SK-N-SH (cell line): Measurements from ENCODE around the gene EVA1B. TPM values are rescaled to one million over a fixed set of nuclear protein-coding genes. Genes with fewer than 3 reads are reported as not detected.

Experiments used
- CTCF ChIA-PET: fragments of 300-600, 350-600 bp; formaldehyde crosslinking; extraction: SDS; loops from one replicate; lab custom pipeline; 2021; lab: Yijun Ruan, JAX
- POLR2A ChIA-PET: fragments of 350-600 bp; sonication (Branson Sonifier 250); formaldehyde crosslinking; extraction: SDS; loops from one replicate; lab custom pipeline; 2020; ENCODE audit warnings: antibody characterized with exemption, inconsistent platforms; lab: Yijun Ruan, JAX
- DNase-seq: peaks from one replicate; pipeline ENCODE4 v3.0.0; 2012
- H2AFZ ChIP-seq: fragments of 200-600 bp; sonication (generic); 2 replicates; pipeline ENCODE4 v1.8.1; 2016; ENCODE audit warnings: antibody characterized with exemption, mild to moderate bottlenecking, low read depth
- H3F3A ChIP-seq: fragments of 200-600 bp; sonication (generic); replicated peaks from 2 replicates; pipeline ENCODE3; 2016; ENCODE audit warnings: antibody characterized with exemption, mild to moderate bottlenecking; ENCODE audit not compliant: insufficient read depth
- H3K27ac ChIP-seq, 2 experiments: fragments of 200-500 bp in 1 of 2; fragments of 200-600 bp in 1 of 2; sonication (Bioruptor generic) in 1 of 2; sonication (generic), shearing (Covaris generic) in 1 of 2; 2 replicates each; pipeline versions ENCODE4 v1.5.1 to v1.6.1; 2014 to 2016; ENCODE audit warnings: low read depth in 2 of 2, inconsistent platforms in 1 of 2, low read length in 1 of 2, mild to moderate bottlenecking in 1 of 2, mixed read lengths in 1 of 2
- H3K27me3 ChIP-seq: fragments of 200-600 bp; sonication (generic), shearing (Covaris generic); 2 replicates; pipeline ENCODE4 v1.6.1; 2016; ENCODE audit warnings: mixed run types; ENCODE audit not compliant: insufficient read depth
- H3K36me3 ChIP-seq, 2 experiments: fragments of 200-500 bp in 1 of 2; fragments of 200-600 bp in 1 of 2; sonication (Bioruptor generic) in 1 of 2; sonication (generic) in 1 of 2; replicated peaks in 1 of 2; 2 replicates each; pipeline versions ENCODE3 to v1.5.1; 2014 to 2016; ENCODE audit warnings: low read length in 1 of 2, mild to moderate bottlenecking in 1 of 2; ENCODE audit not compliant: insufficient read depth in 2 of 2, control insufficient read depth in 1 of 2
- H3K4me1 ChIP-seq, 2 experiments: fragments of 200-500 bp in 1 of 2; fragments of 200-600 bp in 1 of 2; sonication (Bioruptor generic) in 1 of 2; sonication (generic), shearing (Covaris generic) in 1 of 2; 2 replicates each; pipeline versions ENCODE4 v1.5.1 to v1.6.1; 2014 to 2016; ENCODE audit warnings: low read depth in 1 of 2, low read length in 1 of 2, mixed run types in 1 of 2; ENCODE audit not compliant: insufficient read depth in 2 of 2, control insufficient read depth in 1 of 2
- H3K4me2 ChIP-seq: fragments of 200-600 bp; sonication (generic), shearing (Covaris generic); 2 replicates; pipeline ENCODE4 v1.6.1; 2017; ENCODE audit warnings: mixed run types
- H3K4me3 ChIP-seq, 2 experiments: fragments of 200-500 bp in 1 of 2; fragments of 200-600 bp in 1 of 2; sonication (Bioruptor generic) in 1 of 2; sonication (generic), shearing (Covaris generic) in 1 of 2; 2 replicates each; pipeline versions ENCODE4 v1.5.1 to v1.8.1; 2014 to 2016; ENCODE audit warnings: low read depth in 2 of 2, inconsistent platforms in 1 of 2, low read length in 1 of 2, mild to moderate bottlenecking in 1 of 2, mixed read lengths in 1 of 2, moderate library complexity in 1 of 2
- H3K79me2 ChIP-seq: fragments of 200-600 bp; sonication (generic); 2 replicates; pipeline ENCODE4 v1.8.1; 2017; ENCODE audit warnings: mild to moderate bottlenecking; ENCODE audit not compliant: insufficient read depth
- H3K9ac ChIP-seq: fragments of 200-600 bp; sonication (generic); 2 replicates; pipeline ENCODE4 v1.6.1; 2017; ENCODE audit warnings: mixed run types
- H3K9me2 ChIP-seq: fragments of 200-600 bp; sonication (generic); 2 replicates; pipeline ENCODE4 v1.6.1; 2017; ENCODE audit warnings: mixed run types
- H3K9me3 ChIP-seq: fragments of 200-600 bp; sonication (generic); 2 replicates; pipeline ENCODE4 v1.6.1; 2017; ENCODE audit warnings: mixed run types, mild to moderate bottlenecking, moderate library complexity
- H4K20me1 ChIP-seq: fragments of 200-600 bp; sonication (generic); 2 replicates; pipeline ENCODE4 v1.6.1; 2017; ENCODE audit warnings: mild to moderate bottlenecking, mixed run types; ENCODE audit not compliant: insufficient read depth
- EP300 ChIP-seq, 2 experiments: IDR thresholded peaks; 2 replicates each; pipeline versions ENCODE4 v1.4.0 to v1.6.1; 2012; ENCODE audit warnings: borderline replicate concordance in 1 of 2, low read depth in 1 of 2, low read length in 1 of 2
- EZH2phosphoT487 ChIP-seq: fragments of 200-600 bp; sonication (generic); IDR thresholded peaks from 2 replicates; pipeline ENCODE4 v1.6.1; 2017; ENCODE audit warnings: low read depth, mixed run types, mild to moderate bottlenecking, antibody characterized with exemption, moderate library complexity, borderline replicate concordance
- FOXJ3 ChIP-seq: sonication (generic); formaldehyde crosslinking; IDR thresholded peaks from 2 replicates; pipeline ENCODE4 v1.5.1; 2020; ENCODE audit warnings: mild to moderate bottlenecking, missing genetic modification reagents
- GABPA ChIP-seq: IDR thresholded peaks from 2 replicates; pipeline ENCODE4 v1.4.0; 2012; ENCODE audit warnings: low read depth, mild to moderate bottlenecking
- GATA2 ChIP-seq: sonication (generic); formaldehyde crosslinking; IDR thresholded peaks from 2 replicates; pipeline ENCODE4 v1.5.0; 2020; ENCODE audit warnings: mild to moderate bottlenecking, missing genetic modification reagents
- IRF3 ChIP-seq: fragments of 150-350 bp; IDR thresholded peaks from 2 replicates; pipeline ENCODE4 v1.6.1; 2016; ENCODE audit warnings: mild to moderate bottlenecking, low read depth, low read length
- MEF2A ChIP-seq: IDR thresholded peaks from 2 replicates; pipeline ENCODE4 v1.4.0; 2012; ENCODE audit warnings: low read depth, borderline replicate concordance
- NFIC ChIP-seq: IDR thresholded peaks from 2 replicates; pipeline ENCODE4 v1.4.0; 2012; ENCODE audit warnings: borderline replicate concordance
- NRF1 ChIP-seq: IDR thresholded peaks from 2 replicates; pipeline ENCODE4 v1.6.1; 2012; ENCODE audit warnings: low read depth, mild to moderate bottlenecking, low read length
- PBX3 ChIP-seq: IDR thresholded peaks from 2 replicates; pipeline ENCODE4; 2012
- POLR2AphosphoS5 ChIP-seq: IDR thresholded peaks from 2 replicates; pipeline ENCODE4 v1.6.1; 2012; ENCODE audit warnings: low read depth, low read length
- RFX5 ChIP-seq: IDR thresholded peaks from 2 replicates; pipeline ENCODE4 v1.6.1; 2012; ENCODE audit warnings: mild to moderate bottlenecking, improper control_type of control experiment, low read length
- RXRA ChIP-seq: IDR thresholded peaks from 2 replicates; pipeline ENCODE4 v1.4.0; 2012; ENCODE audit warnings: low read depth, mild to moderate bottlenecking, borderline replicate concordance
- TCF12 ChIP-seq: IDR thresholded peaks from 2 replicates; pipeline ENCODE4 v1.4.0; 2012
- TEAD4 ChIP-seq: IDR thresholded peaks from 2 replicates; pipeline ENCODE4 v1.4.0; 2012; ENCODE audit warnings: mild to moderate bottlenecking, borderline replicate concordance; ENCODE audit not compliant: insufficient read depth
- YY1 ChIP-seq: IDR thresholded peaks from 2 replicates; pipeline ENCODE4 v1.4.0; 2012; ENCODE audit warnings: low read depth, mild to moderate bottlenecking
- WGBS: methylation state at CpG from one replicate; pipeline ENCODE4 v1.1.6; 2017; ENCODE audit warnings: low lambda C conversion rate; 5-methylcytosine and 5-hydroxymethylcytosine counted together
- polyA plus RNA-seq, 3 experiments: library from polyadenylated mRNA; depleted of rRNA; stranded (reverse); fragments of >200 nt; gene quantifications; 2 replicates each; pipeline ENCODE4 v1.2.3, GENCODE V29; 2012
- TF ChIP-seq, protein P1 (sequence below): IDR thresholded peaks from 2 replicates; pipeline ENCODE4 v1.6.1; 2012; ENCODE audit warnings: mild to moderate bottlenecking, low read depth, low read length, moderate library complexity

The EVA1B gene
- polyA plus RNA-seq, 1 of the 3 experiments (the other 2 are of a cell fraction), result 38.9 TPM

DNA sequence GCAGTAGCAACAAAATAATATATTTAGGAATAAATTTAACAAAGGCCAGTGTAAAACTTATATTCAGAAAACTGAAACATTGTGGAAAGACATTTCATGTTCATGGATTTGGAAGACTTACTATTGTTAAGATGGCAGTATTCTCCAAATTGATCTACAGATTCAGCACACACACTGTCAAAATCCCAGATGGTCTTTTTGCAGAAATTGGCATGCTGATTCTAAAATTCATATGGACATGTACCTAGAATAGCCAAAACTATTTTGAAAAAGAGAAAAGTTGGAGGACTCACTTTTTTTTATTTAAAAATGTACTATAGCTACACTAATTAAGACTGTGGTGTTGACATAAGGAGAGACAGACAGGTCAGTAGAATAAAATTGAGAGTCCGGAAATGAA is 49.2 kb downstream of the EVA1B start:
- Histone ChIP-seq H4K20me1 (peaks cover 55% of the 10 kb centered on the region), H3K4me1 (no peaks in the 10 kb centered on the region; a peak in 1 of 4 replicates), H3K4me2 (no peak overlapping the region), H2AFZ (no peak overlapping the region), H3K9me2 (no peaks in the 10 kb centered on the region), H3K9me3 (no peaks in the 10 kb centered on the region), H3K79me2 (peaks cover 98% of the 10 kb centered on the region), H3K9ac (no peak overlapping the region), H3K27me3 (no peaks in the 10 kb centered on the region), H3K27ac (no peak overlapping the region), H3F3A (peaks cover 13% of the 10 kb centered on the region), H3K4me3 (no peak overlapping the region), H3K36me3 (peaks cover 14 to 53% of the 10 kb centered on the region in 2 experiments)
- POLR2A ChIA-PET, result interaction anchor here (0.6 kb wide), 1 partner anchor 12 kb away, joined by 3 read pairs; no protein-coding TSS in a partner anchor
- 97% methylated on average over 1 of the region's 1 CpG for WGBS
- no peak for DNase-seq
- CTCF ChIA-PET, result no interaction called here
- TF ChIP-seq PBX3 (no peak), EZH2phosphoT487 (no peak), TEAD4 (no peak), RFX5 (no peak), TCF12 (no peak), GATA2 (CRISPR knock-in tag) (no peak), NFIC (no peak), EP300 (IDR thresholded peaks at IDR 0.05; ENCODE audit: borderline replicate concordance in 1 of 2, low read depth in 1 of 2, low read length in 1 of 2) (no peak), FOXJ3 (CRISPR knock-in tag) (no peak), MEF2A (no peak)
- TF ChIP-seq, protein P1, sequence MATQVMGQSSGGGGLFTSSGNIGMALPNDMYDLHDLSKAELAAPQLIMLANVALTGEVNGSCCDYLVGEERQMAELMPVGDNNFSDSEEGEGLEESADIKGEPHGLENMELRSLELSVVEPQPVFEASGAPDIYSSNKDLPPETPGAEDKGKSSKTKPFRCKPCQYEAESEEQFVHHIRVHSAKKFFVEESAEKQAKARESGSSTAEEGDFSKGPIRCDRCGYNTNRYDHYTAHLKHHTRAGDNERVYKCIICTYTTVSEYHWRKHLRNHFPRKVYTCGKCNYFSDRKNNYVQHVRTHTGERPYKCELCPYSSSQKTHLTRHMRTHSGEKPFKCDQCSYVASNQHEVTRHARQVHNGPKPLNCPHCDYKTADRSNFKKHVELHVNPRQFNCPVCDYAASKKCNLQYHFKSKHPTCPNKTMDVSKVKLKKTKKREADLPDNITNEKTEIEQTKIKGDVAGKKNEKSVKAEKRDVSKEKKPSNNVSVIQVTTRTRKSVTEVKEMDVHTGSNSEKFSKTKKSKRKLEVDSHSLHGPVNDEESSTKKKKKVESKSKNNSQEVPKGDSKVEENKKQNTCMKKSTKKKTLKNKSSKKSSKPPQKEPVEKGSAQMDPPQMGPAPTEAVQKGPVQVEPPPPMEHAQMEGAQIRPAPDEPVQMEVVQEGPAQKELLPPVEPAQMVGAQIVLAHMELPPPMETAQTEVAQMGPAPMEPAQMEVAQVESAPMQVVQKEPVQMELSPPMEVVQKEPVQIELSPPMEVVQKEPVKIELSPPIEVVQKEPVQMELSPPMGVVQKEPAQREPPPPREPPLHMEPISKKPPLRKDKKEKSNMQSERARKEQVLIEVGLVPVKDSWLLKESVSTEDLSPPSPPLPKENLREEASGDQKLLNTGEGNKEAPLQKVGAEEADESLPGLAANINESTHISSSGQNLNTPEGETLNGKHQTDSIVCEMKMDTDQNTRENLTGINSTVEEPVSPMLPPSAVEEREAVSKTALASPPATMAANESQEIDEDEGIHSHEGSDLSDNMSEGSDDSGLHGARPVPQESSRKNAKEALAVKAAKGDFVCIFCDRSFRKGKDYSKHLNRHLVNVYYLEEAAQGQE, result no peak

GRCh38 chr1:36273024-36273423 is 50.4 kb downstream of the EVA1B start:
- H3K9me2 ChIP-seq, result no peaks in the 10 kb centered on the region
- no peak overlapping the region for H2AFZ ChIP-seq
- H3K4me1 ChIP-seq, result no peaks in the 10 kb centered on the region
- no peaks in the 10 kb centered on the region for H3K9me3 ChIP-seq
- no peak overlapping the region for H3K4me3 ChIP-seq
- H3K27ac ChIP-seq, result no peak overlapping the region
- H3K36me3 ChIP-seq, result peaks cover 14 to 52% of the 10 kb centered on the region in 2 experiments
- H3K9ac ChIP-seq, result no peak overlapping the region
- DNase-seq, result no peak
- H3K27me3 ChIP-seq, result no peaks in the 10 kb centered on the region
- no peak overlapping the region for H3K4me2 ChIP-seq
- ChIA-PET CTCF (no interaction called here), POLR2A (no interaction called here)
- H3K79me2 ChIP-seq, result peaks cover 100% of the 10 kb centered on the region
- H4K20me1 ChIP-seq, result peaks cover 56% of the 10 kb centered on the region
- H3F3A ChIP-seq, result peaks cover 7% of the 10 kb centered on the region
- 98% methylated on average over 5 of the region's 5 CpGs for WGBS
- TF ChIP-seq IRF3 (no peak), TCF12 (no peak), YY1 (no peak), NRF1 (no peak), GABPA (no peak), POLR2AphosphoS5 (no peak), TEAD4 (no peak), RXRA (no peak), PBX3 (no peak), NFIC (no peak)
- TF ChIP-seq, protein P1, result no peak
